Measurements from ENCODE around the gene CALR3. TPM values are rescaled to one million over a fixed set of nuclear protein-coding genes. Genes with fewer than 3 reads are reported as not detected.

Gene CALR3
- total and polyA plus RNA-seq, 2 of the 8 experiments (the other 6 are each of a cell fraction or from before 2014, with no cell fraction given), result 0.11 to 0.32 TPM

DNA sequence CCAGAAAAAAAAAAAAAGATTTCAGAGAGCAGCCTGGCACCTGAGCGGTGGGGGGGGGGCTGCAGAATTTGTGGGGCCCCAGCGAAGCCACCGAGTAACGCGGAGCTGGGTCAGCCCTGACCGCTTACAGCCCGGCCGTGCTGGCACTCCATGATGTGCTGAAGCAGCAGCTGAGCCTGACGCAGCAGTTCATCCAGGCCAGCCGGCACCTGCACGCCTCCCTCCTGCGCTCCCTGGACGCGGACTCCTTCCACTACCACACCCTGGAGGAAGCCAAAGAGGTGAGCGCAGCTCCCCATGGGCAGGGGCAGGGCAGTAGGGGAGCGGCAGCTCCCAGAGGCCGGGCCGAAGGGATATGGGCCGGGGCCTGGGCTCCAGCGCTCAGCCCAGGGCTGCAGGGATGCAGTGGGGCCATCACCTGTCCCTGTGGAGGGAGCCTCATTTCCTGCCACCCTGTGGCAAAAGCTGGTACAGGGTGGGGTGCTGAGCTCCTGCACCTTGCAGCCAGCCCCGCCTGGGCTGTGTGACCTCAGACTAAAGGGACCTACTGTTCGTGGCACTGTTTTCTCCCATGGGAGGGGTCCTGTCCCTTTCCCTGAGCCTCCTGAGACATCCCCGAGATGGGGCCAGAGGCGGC lies 18.5 kb upstream of the CALR3 start:
- Histone ChIP-seq H3K56ac (replicated peaks; ENCODE audit: insufficient read length, low read depth, low read length) (no peak overlapping the region), H3K9ac (replicated peaks in 1 of 4; ENCODE audit: extremely low read depth in 1 of 4, low read depth in 3 of 4, low read length in 3 of 4) (no peak overlapping the region), H2BK12ac (ENCODE audit: low read depth, low read length) (no peak overlapping the region), H3K27me3 (replicated peaks in 1 of 4; ENCODE audit: control insufficient read depth in 3 of 4, extremely low read depth in 1 of 4, insufficient read depth in 3 of 4, low read length in 3 of 4) (no peaks in the 10 kb centered on the region), H3K9me3 (ENCODE audit: insufficient read depth in 2 of 2, low read depth in 1 of 2, low read length in 1 of 2) (no peaks in the 10 kb centered on the region), H4K8ac (ENCODE audit: extremely low read depth, insufficient read depth, low read length) (peak overlapping the region; percentile 25; the same call in 1 of the 2 replicates), H3K18ac (ENCODE audit: extremely low read depth, low read length) (no peak overlapping the region), H3K79me1 (ENCODE audit: low read depth, low read length) (no peaks in the 10 kb centered on the region), H2AFZ (ENCODE audit: low read length) (no peak overlapping the region), H2BK20ac (ENCODE audit: low read length) (no peak overlapping the region), H3K4me1 (replicated peaks in 1 of 4; ENCODE audit: control insufficient read depth in 3 of 4, insufficient read depth in 4 of 4, low read length in 3 of 4) (no peaks in the 10 kb centered on the region), H3K14ac (ENCODE audit: insufficient read length) (no peak overlapping the region), H3K23me2 (ENCODE audit: low read depth, low read length) (no peaks in the 10 kb centered on the region), H3K4ac (replicated peaks; ENCODE audit: insufficient read length, low read depth, low read length) (no peak overlapping the region), H2BK120ac (replicated peaks; ENCODE audit: low read depth, low read length) (no peak overlapping the region), H2BK15ac (ENCODE audit: low read length) (no peak overlapping the region), H3K36me3 (ENCODE audit: control insufficient read depth in 2 of 4, insufficient read depth in 4 of 4, low read length in 3 of 4) (peaks cover 14 to 28% (median 25%) of the 10 kb centered on the region in 4 experiments), H3K23ac (ENCODE audit: insufficient read length) (no peak overlapping the region), H2BK5ac (ENCODE audit: low read depth, low read length) (no peak overlapping the region), H2AK5ac (ENCODE audit: low read depth, low read length) (no peak overlapping the region), H4K20me1 (replicated peaks in 1 of 2; ENCODE audit: control insufficient read depth in 1 of 2, insufficient read depth in 2 of 2, low read length in 2 of 2) (peaks cover 13 to 16% of the 10 kb centered on the region in 2 experiments), H4K91ac (replicated peaks; ENCODE audit: insufficient read length, low read length) (no peak overlapping the region), H4K5ac (ENCODE audit: insufficient read length, low read depth, low read length) (no peak overlapping the region), H3K4me3 (ENCODE audit: extremely low read depth in 1 of 4, insufficient read depth in 2 of 4, low read depth in 3 of 4, low read length in 4 of 4) (no peak overlapping the region), H3K27ac (ENCODE audit: low read depth, low read length) (no peak overlapping the region), H3K79me2 (ENCODE audit: control insufficient read depth in 1 of 2, insufficient read depth in 2 of 2, low read length in 2 of 2) (no peaks in the 10 kb centered on the region), H3K4me2 (ENCODE audit: insufficient read depth in 1 of 2, low read depth in 2 of 2, low read length in 2 of 2) (no peak overlapping the region)
- TF ChIP-seq, protein P1, sequence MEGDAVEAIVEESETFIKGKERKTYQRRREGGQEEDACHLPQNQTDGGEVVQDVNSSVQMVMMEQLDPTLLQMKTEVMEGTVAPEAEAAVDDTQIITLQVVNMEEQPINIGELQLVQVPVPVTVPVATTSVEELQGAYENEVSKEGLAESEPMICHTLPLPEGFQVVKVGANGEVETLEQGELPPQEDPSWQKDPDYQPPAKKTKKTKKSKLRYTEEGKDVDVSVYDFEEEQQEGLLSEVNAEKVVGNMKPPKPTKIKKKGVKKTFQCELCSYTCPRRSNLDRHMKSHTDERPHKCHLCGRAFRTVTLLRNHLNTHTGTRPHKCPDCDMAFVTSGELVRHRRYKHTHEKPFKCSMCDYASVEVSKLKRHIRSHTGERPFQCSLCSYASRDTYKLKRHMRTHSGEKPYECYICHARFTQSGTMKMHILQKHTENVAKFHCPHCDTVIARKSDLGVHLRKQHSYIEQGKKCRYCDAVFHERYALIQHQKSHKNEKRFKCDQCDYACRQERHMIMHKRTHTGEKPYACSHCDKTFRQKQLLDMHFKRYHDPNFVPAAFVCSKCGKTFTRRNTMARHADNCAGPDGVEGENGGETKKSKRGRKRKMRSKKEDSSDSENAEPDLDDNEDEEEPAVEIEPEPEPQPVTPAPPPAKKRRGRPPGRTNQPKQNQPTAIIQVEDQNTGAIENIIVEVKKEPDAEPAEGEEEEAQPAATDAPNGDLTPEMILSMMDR (IDR thresholded peaks at IDR 0.05; ENCODE audit: control extremely low read depth in 1 of 3, insufficient read depth in 1 of 3, low read depth in 1 of 3, low read length in 3 of 3), result peak in 2 of 3 experiments; percentile 13 to 23; a peak in 2 of 4 replicates
- TF ChIP-seq POLR2AphosphoS5 (IDR thresholded peaks at IDR 0.05; ENCODE audit: low read depth, low read length) (no peak), TBP (IDR thresholded peaks at IDR 0.05; ENCODE audit: low read depth, low read length) (peak; percentile 53; the same call in 1 of the 2 replicates), RAD21 (IDR thresholded peaks at IDR 0.05 in 1 of 2, conservative IDR thresholded peaks at IDR 0.05 in 1 of 2; ENCODE audit: low read depth in 2 of 2, low read length in 2 of 2) (peak; percentile 24 to 35; a peak in 3 of 4 replicates), EZH2 (IDR thresholded peaks at IDR 0.05; ENCODE audit: low read depth, low read length, severe bottlenecking) (no peak), CTBP2 (IDR thresholded peaks at IDR 0.05; ENCODE audit: borderline replicate concordance, insufficient read depth, insufficient read length, low read length) (no peak), CHD1 (IDR thresholded peaks at IDR 0.05; ENCODE audit: low read depth, low read length) (no peak)
- 91% methylated on average over 24 of the region's 24 CpGs; no CpG with 5 or more reads in 1 of the 2 experiments for WGBS, 2 experiments (ENCODE audit: extremely low coverage in 1 of 2, insufficient coverage in 1 of 2, insufficient read length in 1 of 2, insufficient replicate concordance in 2 of 2, low coverage in 1 of 2, low lambda C conversion rate in 2 of 2, missing lambda C conversion rate in 1 of 2)
- DNase-seq (ENCODE audit: low read depth in 1 of 2, low spot score in 2 of 2) (no peak), FAIRE-seq (no peak)
- CTCF ChIA-PET (ENCODE audit: partially characterized antibody), result interaction anchor here (0.7 to 6.1 kb wide), 9 partner anchors 14 to 90 kb away, joined by 3 to 67 read pairs (median 3); partner anchors contain the start of genes C19orf44 and CALR3
- POLR2A ChIA-PET (ENCODE audit: partially characterized antibody), result interaction anchor here (0.7 to 2.9 kb wide), 5 partner anchors 18 to 77 kb away, joined by 3 to 7 read pairs (median 3); partner anchors contain the start of genes C19orf44 and CALR3

Data from H1 (cell line).